Activated naive CD8-positive, alpha-beta T cell treated with anti-CD3 and anti-CD28 coated beads, Interleukin-2, amount 10 ng/mL, durations not matched to agents 7 days and 5 days (primary cell): Measurements from ENCODE around the gene ADCY7. TPM values are rescaled to one million over a fixed set of nuclear protein-coding genes. Genes with fewer than 3 reads are reported as not detected.

Experiments
- ATAC-seq: fragments of 150-1000 bp; cut with Tn5 transposase; one replicate; pipeline ENCODE4 v1.10.0; 2021; ENCODE audit warnings: low read depth, moderate library complexity
- POLR2A ChIA-PET: fragments of 350-600 bp; sonication (Branson Sonifier 250); formaldehyde crosslinking; loops from one replicate; lab custom pipeline; 2021; ENCODE audit warnings: antibody characterized with exemption; lab: Charles Lee
- DNase-seq: peaks from one replicate; pipeline ENCODE4 v3.0.0; 2021
- H3K27ac Mint-ChIP-seq: one replicate; pipeline ENCODE4 v1.8.0; 2022; ENCODE audit warnings: mild to moderate bottlenecking, mixed read lengths
- H3K27me3 Mint-ChIP-seq: one replicate; pipeline ENCODE4 v1.8.0; 2022; ENCODE audit warnings: mild to moderate bottlenecking, moderate library complexity, mixed read lengths
- H3K36me3 Mint-ChIP-seq: one replicate; pipeline ENCODE4 v1.8.0; 2021; ENCODE audit warnings: mild to moderate bottlenecking, mixed read lengths
- H3K4me1 Mint-ChIP-seq: one replicate; pipeline ENCODE4 v1.8.0; 2021; ENCODE audit warnings: mixed read lengths
- H3K4me3 Mint-ChIP-seq: one replicate; pipeline ENCODE4 v1.8.0; 2022; ENCODE audit warnings: mild to moderate bottlenecking, moderate library complexity, mixed read lengths
- H3K9me3 Mint-ChIP-seq: one replicate; pipeline ENCODE4 v1.8.0; 2021; ENCODE audit warnings: mixed read lengths
- microRNA-seq: library from miRNA; unstranded; fragments of <30 nt; microRNA quantifications from one replicate; pipeline ENCODE4 v1.2.0, GENCODE V29; 2022
- total RNA-seq, 2 experiments: library from RNA; stranded (reverse); gene quantifications; one replicate each; pipeline ENCODE4 v1.2.3, GENCODE V29; 2021

Gene ADCY7
- total RNA-seq, 2 experiments from 2014 or later = 172 to 177 TPM

GRCh38 chr16:50351952-50352351, 85.6 kb downstream of the ADCY7 start:
- no peak for ATAC-seq

GRCh38 chr16:50354082-50354481, 87.7 kb downstream of the ADCY7 start:
- ATAC-seq (no peak), DNase-seq (no peak)
- Mint-ChIP-seq H3K27me3 (no peaks in the 10 kb centered on the region), H3K4me1 (peaks cover 5% of the 10 kb centered on the region), H3K36me3 (peaks cover 33% of the 10 kb centered on the region), H3K9me3 (peaks cover 2% of the 10 kb centered on the region), H3K27ac (no peak overlapping the region), H3K4me3 (no peak overlapping the region)
- POLR2A ChIA-PET = no interaction called here

More at GRCh38 chr16:50351952-50352351, 85.6 kb downstream of the ADCY7 start:
- no peak overlapping the region for H3K27ac Mint-ChIP-seq
- POLR2A ChIA-PET = interaction anchor here (0.6 kb wide), 1 partner anchor 9 kb away, joined by 4 read pairs; no protein-coding TSS in a partner anchor
- peaks cover 5% of the 10 kb centered on the region for H3K4me1 Mint-ChIP-seq
- H3K9me3 Mint-ChIP-seq = peaks cover 4% of the 10 kb centered on the region
- no peaks in the 10 kb centered on the region for H3K27me3 Mint-ChIP-seq
- no peak for DNase-seq
- H3K4me3 Mint-ChIP-seq = no peak overlapping the region
- peaks cover 48% of the 10 kb centered on the region for H3K36me3 Mint-ChIP-seq

- POLR2A ChIA-PET = interaction anchor here (1.0 kb wide), 1 partner anchor 330 kb away, joined by 5 read pairs; the partner anchor contains the start of gene CNEP1R1
- Mint-ChIP-seq H3K27ac (no peak overlapping the region), H3K4me3 (no peak overlapping the region), H3K27me3 (no peaks in the 10 kb centered on the region), H3K4me1 (peaks cover 8% of the 10 kb centered on the region), H3K9me3 (no peaks in the 10 kb centered on the region), H3K36me3 (peaks cover 29% of the 10 kb centered on the region)
- DNase-seq (no peak), ATAC-seq (no peak)
Measured at GRCh38 chr16:50354629-50355456, 88.5 kb downstream of the ADCY7 start.

- Mint-ChIP-seq H3K27ac (peak overlapping the region; percentile 6), H3K36me3 (peaks cover 31% of the 10 kb centered on the region), H3K4me1 (peaks cover 19% of the 10 kb centered on the region), H3K4me3 (no peak overlapping the region), H3K27me3 (no peaks in the 10 kb centered on the region), H3K9me3 (no peaks in the 10 kb centered on the region)
- POLR2A ChIA-PET = interaction anchor here (0.7 kb wide), 1 partner anchor 308 kb away, joined by 3 read pairs; no protein-coding TSS in a partner anchor
- no peak for DNase-seq
- no peak for ATAC-seq
Measured at GRCh38 chr16:50359626-50360025, 93.3 kb downstream of the ADCY7 start.

- Mint-ChIP-seq H3K4me3 (no peak overlapping the region), H3K36me3 (peaks cover 29% of the 10 kb centered on the region), H3K27ac (no peak overlapping the region), H3K27me3 (no peaks in the 10 kb centered on the region), H3K4me1 (peaks cover 18% of the 10 kb centered on the region), H3K9me3 (no peaks in the 10 kb centered on the region)
- POLR2A ChIA-PET = no interaction called here
- DNase-seq (no peak), ATAC-seq (no peak)
Measured at GRCh38 chr16:50360033-50360778, 93.9 kb downstream of the ADCY7 start.

- Mint-ChIP-seq H3K9me3 (no peaks in the 10 kb centered on the region), H3K36me3 (peaks cover 27% of the 10 kb centered on the region), H3K4me3 (no peak overlapping the region), H3K27ac (no peak overlapping the region), H3K27me3 (no peaks in the 10 kb centered on the region), H3K4me1 (peaks cover 22% of the 10 kb centered on the region)
- no peak for ATAC-seq
- DNase-seq = no peak
- POLR2A ChIA-PET = interaction anchor here (0.6 kb wide), 1 partner anchor 8 kb away, joined by 4 read pairs; no protein-coding TSS in a partner anchor
Measured at GRCh38 chr16:50360779-50361178, 94.4 kb downstream of the ADCY7 start.

GRCh38 chr16:50363656-50364055, 97.3 kb downstream of the ADCY7 start:
- Mint-ChIP-seq H3K27me3 (no peaks in the 10 kb centered on the region), H3K27ac (no peak overlapping the region), H3K4me1 (peaks cover 38% of the 10 kb centered on the region), H3K4me3 (no peak overlapping the region), H3K9me3 (no peaks in the 10 kb centered on the region), H3K36me3 (peaks cover 38% of the 10 kb centered on the region)
- ATAC-seq (no peak), DNase-seq (no peak)
- POLR2A ChIA-PET = interaction anchor here (0.7 kb wide), 1 partner anchor 292 kb away, joined by 3 read pairs; no protein-coding TSS in a partner anchor

GRCh38 chr16:50365791-50366575, 99.6 kb downstream of the ADCY7 start:
- ATAC-seq (no peak), DNase-seq (no peak)
- POLR2A ChIA-PET = no interaction called here
- Mint-ChIP-seq H3K4me3 (no peak overlapping the region), H3K36me3 (peaks cover 33% of the 10 kb centered on the region), H3K27ac (no peak overlapping the region), H3K9me3 (no peaks in the 10 kb centered on the region), H3K27me3 (no peaks in the 10 kb centered on the region), H3K4me1 (peaks cover 41% of the 10 kb centered on the region)

Small RNA genes lying within 50 kb of the gene (microRNA-seq; reads per million reads assigned to microRNA genes)
- not detected for gene MIR6771

Other genes with a start within 250 kb of the ADCY7 start
- 10 to 100 TPM; 29.0 to 31.7 TPM for gene CNEP1R1, start 241.3 kb upstream of the ADCY7 start, total RNA-seq
- 10 to 100 TPM; 19.8 to 20.1 TPM for gene HEATR3, start 200.6 kb upstream of the ADCY7 start, total RNA-seq
- 10 to 100 TPM; 18.0 TPM for gene TENT4B, start 113.2 kb upstream of the ADCY7 start, total RNA-seq
- 10 to 100 TPM; 81.4 to 84.3 TPM for gene BRD7, start 102.4 kb downstream of the ADCY7 start, total RNA-seq